H1 (cell line): Measurements from ENCODE around the gene CLIP4.

Experiments
- CBX8 ChIP-seq: fragments of 300-800, 300-1000 bp; sonication (generic); IDR thresholded peaks from 2 replicates; pipeline ENCODE4 v1.7.1; 2016; ENCODE audit warnings: low read depth, low read length, borderline replicate concordance
- CHD2 ChIP-seq: IDR thresholded peaks from 2 replicates; pipeline ENCODE4 v1.6.1; 2012; ENCODE audit warnings: low read length, improper control_type of control experiment
- NANOG ChIP-seq: IDR thresholded peaks from 2 replicates; pipeline ENCODE4 v1.6.1; 2011; ENCODE audit warnings: low read length, low read depth, mild to moderate bottlenecking, inconsistent platforms; ENCODE audit not compliant: insufficient read depth, poor library complexity, severe bottlenecking
- POLR2A ChIP-seq, 2 experiments: IDR thresholded peaks; 1 replicate in 1 of 2; 2 replicates in 1 of 2; pipeline ENCODE4 v1.6.1; 2011; ENCODE audit warnings: low read depth in 2 of 2, low read length in 2 of 2, mild to moderate bottlenecking in 2 of 2; ENCODE audit errors: control extremely low read depth in 1 of 2
- POLR2AphosphoS5 ChIP-seq: IDR thresholded peaks from 2 replicates; pipeline ENCODE4 v1.6.1; 2011; ENCODE audit warnings: low read depth, low read length
- RFX5 ChIP-seq: IDR thresholded peaks from 2 replicates; pipeline ENCODE4 v1.6.1; 2011; ENCODE audit warnings: low read depth, low read length, improper control_type of control experiment, borderline replicate concordance
- USF2 ChIP-seq: IDR thresholded peaks from 2 replicates; pipeline ENCODE4 v1.6.1; 2011; ENCODE audit warnings: low read length, improper control_type of control experiment
- YY1 ChIP-seq: IDR thresholded peaks from 2 replicates; pipeline ENCODE4 v1.6.1; 2011; ENCODE audit warnings: low read depth, mild to moderate bottlenecking, low read length
- TF ChIP-seq, protein P1 (sequence below), 3 experiments: IDR thresholded peaks; 1 replicate in 2 of 3; 2 replicates in 1 of 3; pipeline versions ENCODE4 v1.5.1 to v1.6.1; 2011; ENCODE audit warnings: low read length in 3 of 3, mild to moderate bottlenecking in 3 of 3, inconsistent platforms in 2 of 3, low read depth in 1 of 3, moderate library complexity in 1 of 3; ENCODE audit not compliant: insufficient read depth in 1 of 3; ENCODE audit errors: control extremely low read depth in 1 of 3
- TF ChIP-seq, protein P2 (sequence below): fragments of 300-600 bp; sonication (generic); IDR thresholded peaks from 2 replicates; pipeline ENCODE4 v1.7.1; 2012; ENCODE audit warnings: low read length, moderate library complexity, mild to moderate bottlenecking, inconsistent platforms; ENCODE audit not compliant: insufficient replicate concordance

- TF ChIP-seq YY1 (no peak), CHD2 (no peak), CBX8 (no peak), NANOG (no peak), RFX5 (no peak), USF2 (no peak), POLR2A (IDR thresholded peaks at IDR 0.05; ENCODE audit: control extremely low read depth in 1 of 2, low read depth in 2 of 2, low read length in 2 of 2) (no peak), POLR2AphosphoS5 (no peak)
- TF ChIP-seq, protein P1, sequence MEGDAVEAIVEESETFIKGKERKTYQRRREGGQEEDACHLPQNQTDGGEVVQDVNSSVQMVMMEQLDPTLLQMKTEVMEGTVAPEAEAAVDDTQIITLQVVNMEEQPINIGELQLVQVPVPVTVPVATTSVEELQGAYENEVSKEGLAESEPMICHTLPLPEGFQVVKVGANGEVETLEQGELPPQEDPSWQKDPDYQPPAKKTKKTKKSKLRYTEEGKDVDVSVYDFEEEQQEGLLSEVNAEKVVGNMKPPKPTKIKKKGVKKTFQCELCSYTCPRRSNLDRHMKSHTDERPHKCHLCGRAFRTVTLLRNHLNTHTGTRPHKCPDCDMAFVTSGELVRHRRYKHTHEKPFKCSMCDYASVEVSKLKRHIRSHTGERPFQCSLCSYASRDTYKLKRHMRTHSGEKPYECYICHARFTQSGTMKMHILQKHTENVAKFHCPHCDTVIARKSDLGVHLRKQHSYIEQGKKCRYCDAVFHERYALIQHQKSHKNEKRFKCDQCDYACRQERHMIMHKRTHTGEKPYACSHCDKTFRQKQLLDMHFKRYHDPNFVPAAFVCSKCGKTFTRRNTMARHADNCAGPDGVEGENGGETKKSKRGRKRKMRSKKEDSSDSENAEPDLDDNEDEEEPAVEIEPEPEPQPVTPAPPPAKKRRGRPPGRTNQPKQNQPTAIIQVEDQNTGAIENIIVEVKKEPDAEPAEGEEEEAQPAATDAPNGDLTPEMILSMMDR (IDR thresholded peaks at IDR 0.05; ENCODE audit: control extremely low read depth in 1 of 3, insufficient read depth in 1 of 3, low read depth in 1 of 3, low read length in 3 of 3) = no peak
- TF ChIP-seq, protein P2, sequence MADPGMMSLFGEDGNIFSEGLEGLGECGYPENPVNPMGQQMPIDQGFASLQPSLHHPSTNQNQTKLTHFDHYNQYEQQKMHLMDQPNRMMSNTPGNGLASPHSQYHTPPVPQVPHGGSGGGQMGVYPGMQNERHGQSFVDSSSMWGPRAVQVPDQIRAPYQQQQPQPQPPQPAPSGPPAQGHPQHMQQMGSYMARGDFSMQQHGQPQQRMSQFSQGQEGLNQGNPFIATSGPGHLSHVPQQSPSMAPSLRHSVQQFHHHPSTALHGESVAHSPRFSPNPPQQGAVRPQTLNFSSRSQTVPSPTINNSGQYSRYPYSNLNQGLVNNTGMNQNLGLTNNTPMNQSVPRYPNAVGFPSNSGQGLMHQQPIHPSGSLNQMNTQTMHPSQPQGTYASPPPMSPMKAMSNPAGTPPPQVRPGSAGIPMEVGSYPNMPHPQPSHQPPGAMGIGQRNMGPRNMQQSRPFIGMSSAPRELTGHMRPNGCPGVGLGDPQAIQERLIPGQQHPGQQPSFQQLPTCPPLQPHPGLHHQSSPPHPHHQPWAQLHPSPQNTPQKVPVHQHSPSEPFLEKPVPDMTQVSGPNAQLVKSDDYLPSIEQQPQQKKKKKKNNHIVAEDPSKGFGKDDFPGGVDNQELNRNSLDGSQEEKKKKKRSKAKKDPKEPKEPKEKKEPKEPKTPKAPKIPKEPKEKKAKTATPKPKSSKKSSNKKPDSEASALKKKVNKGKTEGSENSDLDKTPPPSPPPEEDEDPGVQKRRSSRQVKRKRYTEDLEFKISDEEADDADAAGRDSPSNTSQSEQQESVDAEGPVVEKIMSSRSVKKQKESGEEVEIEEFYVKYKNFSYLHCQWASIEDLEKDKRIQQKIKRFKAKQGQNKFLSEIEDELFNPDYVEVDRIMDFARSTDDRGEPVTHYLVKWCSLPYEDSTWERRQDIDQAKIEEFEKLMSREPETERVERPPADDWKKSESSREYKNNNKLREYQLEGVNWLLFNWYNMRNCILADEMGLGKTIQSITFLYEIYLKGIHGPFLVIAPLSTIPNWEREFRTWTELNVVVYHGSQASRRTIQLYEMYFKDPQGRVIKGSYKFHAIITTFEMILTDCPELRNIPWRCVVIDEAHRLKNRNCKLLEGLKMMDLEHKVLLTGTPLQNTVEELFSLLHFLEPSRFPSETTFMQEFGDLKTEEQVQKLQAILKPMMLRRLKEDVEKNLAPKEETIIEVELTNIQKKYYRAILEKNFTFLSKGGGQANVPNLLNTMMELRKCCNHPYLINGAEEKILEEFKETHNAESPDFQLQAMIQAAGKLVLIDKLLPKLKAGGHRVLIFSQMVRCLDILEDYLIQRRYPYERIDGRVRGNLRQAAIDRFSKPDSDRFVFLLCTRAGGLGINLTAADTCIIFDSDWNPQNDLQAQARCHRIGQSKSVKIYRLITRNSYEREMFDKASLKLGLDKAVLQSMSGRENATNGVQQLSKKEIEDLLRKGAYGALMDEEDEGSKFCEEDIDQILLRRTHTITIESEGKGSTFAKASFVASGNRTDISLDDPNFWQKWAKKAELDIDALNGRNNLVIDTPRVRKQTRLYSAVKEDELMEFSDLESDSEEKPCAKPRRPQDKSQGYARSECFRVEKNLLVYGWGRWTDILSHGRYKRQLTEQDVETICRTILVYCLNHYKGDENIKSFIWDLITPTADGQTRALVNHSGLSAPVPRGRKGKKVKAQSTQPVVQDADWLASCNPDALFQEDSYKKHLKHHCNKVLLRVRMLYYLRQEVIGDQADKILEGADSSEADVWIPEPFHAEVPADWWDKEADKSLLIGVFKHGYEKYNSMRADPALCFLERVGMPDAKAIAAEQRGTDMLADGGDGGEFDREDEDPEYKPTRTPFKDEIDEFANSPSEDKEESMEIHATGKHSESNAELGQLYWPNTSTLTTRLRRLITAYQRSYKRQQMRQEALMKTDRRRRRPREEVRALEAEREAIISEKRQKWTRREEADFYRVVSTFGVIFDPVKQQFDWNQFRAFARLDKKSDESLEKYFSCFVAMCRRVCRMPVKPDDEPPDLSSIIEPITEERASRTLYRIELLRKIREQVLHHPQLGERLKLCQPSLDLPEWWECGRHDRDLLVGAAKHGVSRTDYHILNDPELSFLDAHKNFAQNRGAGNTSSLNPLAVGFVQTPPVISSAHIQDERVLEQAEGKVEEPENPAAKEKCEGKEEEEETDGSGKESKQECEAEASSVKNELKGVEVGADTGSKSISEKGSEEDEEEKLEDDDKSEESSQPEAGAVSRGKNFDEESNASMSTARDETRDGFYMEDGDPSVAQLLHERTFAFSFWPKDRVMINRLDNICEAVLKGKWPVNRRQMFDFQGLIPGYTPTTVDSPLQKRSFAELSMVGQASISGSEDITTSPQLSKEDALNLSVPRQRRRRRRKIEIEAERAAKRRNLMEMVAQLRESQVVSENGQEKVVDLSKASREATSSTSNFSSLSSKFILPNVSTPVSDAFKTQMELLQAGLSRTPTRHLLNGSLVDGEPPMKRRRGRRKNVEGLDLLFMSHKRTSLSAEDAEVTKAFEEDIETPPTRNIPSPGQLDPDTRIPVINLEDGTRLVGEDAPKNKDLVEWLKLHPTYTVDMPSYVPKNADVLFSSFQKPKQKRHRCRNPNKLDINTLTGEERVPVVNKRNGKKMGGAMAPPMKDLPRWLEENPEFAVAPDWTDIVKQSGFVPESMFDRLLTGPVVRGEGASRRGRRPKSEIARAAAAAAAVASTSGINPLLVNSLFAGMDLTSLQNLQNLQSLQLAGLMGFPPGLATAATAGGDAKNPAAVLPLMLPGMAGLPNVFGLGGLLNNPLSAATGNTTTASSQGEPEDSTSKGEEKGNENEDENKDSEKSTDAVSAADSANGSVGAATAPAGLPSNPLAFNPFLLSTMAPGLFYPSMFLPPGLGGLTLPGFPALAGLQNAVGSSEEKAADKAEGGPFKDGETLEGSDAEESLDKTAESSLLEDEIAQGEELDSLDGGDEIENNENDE = no peak
Measured at GRCh38 chr2:29218071-29218470, 102.9 kb downstream of the CLIP4 start.
